DND-41 (cell line): ENCODE data around the gene LDHA.

Source experiments
- CTCF ChIP-seq: IDR thresholded peaks from 2 replicates; pipeline ENCODE4 v1.5.1; 2012; ENCODE audit warnings: borderline replicate concordance, low read length, moderate library complexity, mild to moderate bottlenecking; ENCODE audit not compliant: poor library complexity, severe bottlenecking; ENCODE audit errors: extremely low read depth
- EZH2 ChIP-seq: IDR thresholded peaks from 3 replicates; pipeline ENCODE4 v1.6.1; 2012; ENCODE audit warnings: borderline replicate concordance, low read depth, mild to moderate bottlenecking, moderate library complexity, low read length, inconsistent platforms; ENCODE audit not compliant: severe bottlenecking

- no peak for TF ChIP-seq EZH2
- no peak for TF ChIP-seq CTCF
Observed at GRCh38 chr11:18371279-18371678, 23.1 kb upstream of the LDHA start.
